Ishikawa (cell line): ENCODE measurements around the gene TSPEAR.
A peak's percentile ranks its signal among the peaks of the same experiment; 100 is the strongest.

Source experiments
- CEBPB ChIP-seq: IDR thresholded peaks from 2 replicates; pipeline ENCODE4 v1.6.1; 2012
- CREB1 ChIP-seq: IDR thresholded peaks from 2 replicates; pipeline ENCODE4 v1.6.1; 2012; ENCODE audit warnings: low read depth
- EGR1 ChIP-seq: IDR thresholded peaks from 2 replicates; pipeline ENCODE4 v1.6.1; 2012
- EP300 ChIP-seq: IDR thresholded peaks from 2 replicates; pipeline ENCODE4 v1.6.1; 2012; ENCODE audit warnings: borderline replicate concordance
- FOXM1 ChIP-seq: IDR thresholded peaks from 2 replicates; pipeline ENCODE4 v1.6.1; 2012; ENCODE audit warnings: low read depth, borderline replicate concordance
- NFIC ChIP-seq: IDR thresholded peaks from 2 replicates; pipeline ENCODE4 v1.6.1; 2012
- RAD21 ChIP-seq: IDR thresholded peaks from 2 replicates; pipeline ENCODE4 v1.6.1; 2012; ENCODE audit warnings: low read depth
- TAF1 ChIP-seq: IDR thresholded peaks from 2 replicates; pipeline ENCODE4 v1.6.1; 2012; ENCODE audit warnings: low read depth, mild to moderate bottlenecking
- TCF12 ChIP-seq: IDR thresholded peaks from 2 replicates; pipeline ENCODE4 v1.6.1; 2012; ENCODE audit warnings: low read depth
- TEAD4 ChIP-seq: IDR thresholded peaks from 2 replicates; pipeline ENCODE4 v1.6.1; 2012
- YY1 ChIP-seq: IDR thresholded peaks from 2 replicates; pipeline ENCODE4 v1.6.1; 2012; ENCODE audit warnings: low read depth
- ZBTB7A ChIP-seq: IDR thresholded peaks from 2 replicates; pipeline ENCODE4 v1.6.1; 2012; ENCODE audit warnings: low read depth
- TF ChIP-seq, protein P1 (sequence below): IDR thresholded peaks from 2 replicates; pipeline ENCODE4 v1.6.1; 2012
- TF ChIP-seq, protein P2 (sequence below): IDR thresholded peaks from 2 replicates; pipeline ENCODE4 v1.6.1; 2012
- TF ChIP-seq, protein P3 (sequence below): IDR thresholded peaks from 2 replicates; pipeline ENCODE4 v1.6.1; 2012; ENCODE audit warnings: low read depth, mild to moderate bottlenecking

The TSPEAR gene

DNA sequence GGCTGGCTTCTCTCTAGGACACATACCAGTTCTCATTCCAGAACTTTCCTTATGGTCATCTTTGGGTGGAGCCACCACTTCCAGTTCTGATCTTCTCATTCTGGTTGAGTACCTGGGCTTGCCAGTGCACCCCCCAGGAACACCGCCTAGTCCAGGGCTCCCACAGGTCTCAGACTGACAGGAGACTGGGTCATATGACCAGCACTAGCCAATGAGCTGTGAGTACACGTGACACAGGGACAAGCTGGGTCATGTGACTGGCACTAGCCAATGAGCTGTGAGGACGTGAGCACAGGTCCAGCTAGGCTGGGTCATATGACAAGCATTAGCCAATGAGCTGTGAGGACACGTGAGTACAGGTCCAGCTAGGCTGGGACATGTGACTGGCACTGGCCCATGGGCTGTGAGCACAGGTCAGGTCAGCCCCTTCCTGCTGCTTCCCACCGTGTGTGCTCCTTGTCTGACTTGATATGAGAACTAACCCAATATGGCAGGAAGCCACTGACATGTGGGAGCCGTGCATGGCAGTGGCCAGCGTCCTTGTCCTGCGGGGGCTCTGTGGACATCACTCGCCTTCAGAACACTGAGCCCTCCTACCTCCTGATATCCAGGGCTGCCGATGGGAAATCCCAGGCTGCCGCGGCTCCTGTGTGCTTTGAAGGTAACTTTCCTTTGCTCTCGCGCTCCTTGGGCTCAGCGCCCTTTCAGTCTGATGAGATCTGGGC lies 194.0 kb downstream of the TSPEAR start:
- TF ChIP-seq TCF12 (no peak), FOXM1 (no peak), RAD21 (no peak), NFIC (no peak), CEBPB (no peak), EGR1 (no peak), ZBTB7A (no peak), YY1 (peak; percentile 71; the same call in 1 of the 2 replicates), EP300 (no peak), TAF1 (no peak; the same call in 1 of the 2 replicates), TEAD4 (no peak), CREB1 (no peak)
- TF ChIP-seq, protein P1, sequence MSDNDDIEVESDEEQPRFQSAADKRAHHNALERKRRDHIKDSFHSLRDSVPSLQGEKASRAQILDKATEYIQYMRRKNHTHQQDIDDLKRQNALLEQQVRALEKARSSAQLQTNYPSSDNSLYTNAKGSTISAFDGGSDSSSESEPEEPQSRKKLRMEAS, result peak; percentile 70
- TF ChIP-seq, protein P2, sequence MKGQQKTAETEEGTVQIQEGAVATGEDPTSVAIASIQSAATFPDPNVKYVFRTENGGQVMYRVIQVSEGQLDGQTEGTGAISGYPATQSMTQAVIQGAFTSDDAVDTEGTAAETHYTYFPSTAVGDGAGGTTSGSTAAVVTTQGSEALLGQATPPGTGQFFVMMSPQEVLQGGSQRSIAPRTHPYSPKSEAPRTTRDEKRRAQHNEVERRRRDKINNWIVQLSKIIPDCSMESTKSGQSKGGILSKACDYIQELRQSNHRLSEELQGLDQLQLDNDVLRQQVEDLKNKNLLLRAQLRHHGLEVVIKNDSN, result peak; percentile 99
- TF ChIP-seq, protein P3, sequence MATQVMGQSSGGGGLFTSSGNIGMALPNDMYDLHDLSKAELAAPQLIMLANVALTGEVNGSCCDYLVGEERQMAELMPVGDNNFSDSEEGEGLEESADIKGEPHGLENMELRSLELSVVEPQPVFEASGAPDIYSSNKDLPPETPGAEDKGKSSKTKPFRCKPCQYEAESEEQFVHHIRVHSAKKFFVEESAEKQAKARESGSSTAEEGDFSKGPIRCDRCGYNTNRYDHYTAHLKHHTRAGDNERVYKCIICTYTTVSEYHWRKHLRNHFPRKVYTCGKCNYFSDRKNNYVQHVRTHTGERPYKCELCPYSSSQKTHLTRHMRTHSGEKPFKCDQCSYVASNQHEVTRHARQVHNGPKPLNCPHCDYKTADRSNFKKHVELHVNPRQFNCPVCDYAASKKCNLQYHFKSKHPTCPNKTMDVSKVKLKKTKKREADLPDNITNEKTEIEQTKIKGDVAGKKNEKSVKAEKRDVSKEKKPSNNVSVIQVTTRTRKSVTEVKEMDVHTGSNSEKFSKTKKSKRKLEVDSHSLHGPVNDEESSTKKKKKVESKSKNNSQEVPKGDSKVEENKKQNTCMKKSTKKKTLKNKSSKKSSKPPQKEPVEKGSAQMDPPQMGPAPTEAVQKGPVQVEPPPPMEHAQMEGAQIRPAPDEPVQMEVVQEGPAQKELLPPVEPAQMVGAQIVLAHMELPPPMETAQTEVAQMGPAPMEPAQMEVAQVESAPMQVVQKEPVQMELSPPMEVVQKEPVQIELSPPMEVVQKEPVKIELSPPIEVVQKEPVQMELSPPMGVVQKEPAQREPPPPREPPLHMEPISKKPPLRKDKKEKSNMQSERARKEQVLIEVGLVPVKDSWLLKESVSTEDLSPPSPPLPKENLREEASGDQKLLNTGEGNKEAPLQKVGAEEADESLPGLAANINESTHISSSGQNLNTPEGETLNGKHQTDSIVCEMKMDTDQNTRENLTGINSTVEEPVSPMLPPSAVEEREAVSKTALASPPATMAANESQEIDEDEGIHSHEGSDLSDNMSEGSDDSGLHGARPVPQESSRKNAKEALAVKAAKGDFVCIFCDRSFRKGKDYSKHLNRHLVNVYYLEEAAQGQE, result no peak

DNA sequence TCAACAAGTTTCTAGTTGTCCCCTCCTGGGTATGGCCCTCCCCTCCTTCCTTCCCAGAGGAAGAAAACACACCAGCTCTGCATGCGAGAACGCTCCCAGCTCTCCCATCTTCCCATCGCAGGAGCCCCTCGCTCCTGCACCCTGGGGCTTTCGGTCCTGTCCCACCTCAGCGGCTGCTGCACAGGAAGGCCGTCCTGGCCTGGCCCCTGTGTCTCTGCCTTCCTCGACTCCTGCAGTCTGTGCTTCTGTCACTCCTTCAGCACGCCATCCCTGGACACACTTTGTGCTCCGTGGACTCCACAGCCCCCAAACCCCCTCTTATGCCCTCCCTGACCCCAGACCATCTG lies 194.6 kb downstream of the TSPEAR start:
- TF ChIP-seq ZBTB7A (no peak), NFIC (no peak), FOXM1 (no peak), RAD21 (no peak), TEAD4 (no peak), TCF12 (no peak), TAF1 (no peak), CEBPB (no peak), YY1 (no peak), EP300 (no peak), CREB1 (no peak), EGR1 (no peak)
- TF ChIP-seq, protein P1, result no peak
- TF ChIP-seq, protein P2, result no peak
- TF ChIP-seq, protein P3, result no peak

DNA sequence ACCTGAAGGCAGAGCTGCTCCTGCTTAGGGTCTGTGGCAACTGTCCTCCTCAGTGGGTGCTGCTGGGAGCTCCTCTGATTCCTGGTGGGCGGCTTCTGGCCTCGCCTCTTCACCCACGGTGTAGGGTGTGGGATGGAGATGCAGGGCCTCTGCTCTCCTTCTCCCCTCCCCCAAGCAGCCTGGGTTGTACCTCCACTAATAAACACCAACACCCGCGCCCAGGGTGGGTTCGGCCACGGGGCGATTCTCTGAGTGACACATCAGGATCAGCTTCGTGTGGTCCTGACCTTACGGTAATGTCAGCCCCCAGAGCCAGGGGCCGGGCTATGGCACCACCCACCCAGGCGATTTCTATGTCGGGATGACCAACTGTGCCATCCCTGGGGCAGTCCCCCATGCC lies 195.0 kb downstream of the TSPEAR start:
- TF ChIP-seq TAF1, result no peak
- no peak for TF ChIP-seq RAD21
- TF ChIP-seq TCF12, result no peak
- no peak for TF ChIP-seq EGR1
- TF ChIP-seq, protein P2, result no peak
- TF ChIP-seq FOXM1, result no peak
- no peak for TF ChIP-seq NFIC
- TF ChIP-seq CEBPB, result no peak
- TF ChIP-seq YY1, result no peak
- TF ChIP-seq, protein P1, result no peak
- no peak for TF ChIP-seq TEAD4
- no peak for TF ChIP-seq EP300
- no peak for TF ChIP-seq ZBTB7A
- no peak for TF ChIP-seq CREB1
- TF ChIP-seq, protein P3, result no peak
